ENCODE measurements around the gene RIOX2.

The RIOX2 gene

GRCh38 chr3:97901313-97902248 lies 70.7 kb downstream of the RIOX2 start:
- no peak for DNase-seq

- no peak for DNase-seq
Observed at GRCh38 chr3:97899331-97899730, 72.9 kb downstream of the RIOX2 start.

GRCh38 chr3:97896547-97896946 lies 75.7 kb downstream of the RIOX2 start:
- no peak for DNase-seq

- no peak for DNase-seq
Observed at GRCh38 chr3:97896129-97896528, 76.1 kb downstream of the RIOX2 start.

- no peak for DNase-seq
Observed at GRCh38 chr3:97895216-97895615, 77.0 kb downstream of the RIOX2 start.

- no peak for DNase-seq
Observed at GRCh38 chr3:97892852-97893251, 79.4 kb downstream of the RIOX2 start.

Measured in NCI-H774 (cell line).